ENCODE data around the gene SERPING1.

The SERPING1 gene

DNA sequence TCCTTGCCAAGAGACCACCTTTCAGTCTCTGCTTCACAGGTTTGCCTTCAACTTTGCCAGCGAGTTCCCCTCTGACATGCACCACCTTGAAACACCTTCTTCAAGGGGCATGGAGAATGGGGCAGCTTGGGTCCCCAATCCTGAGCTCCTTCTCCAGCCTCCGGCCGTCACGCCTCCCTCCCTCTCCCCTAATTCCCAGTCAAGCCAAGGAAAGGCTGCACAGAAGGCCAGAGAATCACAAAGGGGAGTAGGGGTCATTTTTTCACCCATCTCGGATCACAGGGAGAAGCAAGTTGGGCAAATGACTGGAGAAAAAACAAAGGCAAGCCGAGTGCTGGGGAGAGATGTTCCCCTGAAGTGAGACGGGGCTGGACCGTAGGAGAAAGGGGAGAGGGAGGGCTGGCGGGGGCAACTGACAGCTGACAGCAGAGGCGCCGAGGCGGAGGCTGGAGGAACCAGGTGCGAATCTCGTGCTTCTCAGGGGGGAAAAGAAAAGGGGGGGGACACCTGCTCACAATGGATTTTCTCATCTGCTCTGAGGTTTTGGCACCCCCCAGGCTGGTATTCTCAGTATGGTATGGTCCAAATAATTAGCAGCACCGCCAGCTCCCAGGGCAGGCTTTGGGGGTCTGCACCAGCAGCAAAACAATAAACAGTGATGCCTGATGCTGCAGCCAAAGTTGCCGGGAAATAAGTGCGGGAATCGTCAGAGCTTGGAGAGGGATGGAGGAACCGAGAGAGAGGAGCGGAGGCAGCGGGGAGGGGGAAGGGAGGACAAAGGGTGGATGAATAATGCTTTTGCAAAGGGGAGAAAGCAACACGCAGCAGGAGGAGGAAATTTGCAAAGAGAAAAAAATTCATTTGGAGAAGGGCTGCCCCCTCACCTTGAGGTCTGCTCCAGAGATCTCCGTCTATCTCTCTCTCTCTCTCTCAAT, 51.6 kb downstream of the SERPING1 start:
- TF ChIP-seq EP300 (IDR thresholded peaks at IDR 0.05; ENCODE audit: borderline replicate concordance), result no peak
- 0 out of 2 replicates have a peak, but pooled peaks have one; percentile 15 for TF ChIP-seq YY1 (IDR thresholded peaks at IDR 0.05; ENCODE audit: low read depth)

DNA sequence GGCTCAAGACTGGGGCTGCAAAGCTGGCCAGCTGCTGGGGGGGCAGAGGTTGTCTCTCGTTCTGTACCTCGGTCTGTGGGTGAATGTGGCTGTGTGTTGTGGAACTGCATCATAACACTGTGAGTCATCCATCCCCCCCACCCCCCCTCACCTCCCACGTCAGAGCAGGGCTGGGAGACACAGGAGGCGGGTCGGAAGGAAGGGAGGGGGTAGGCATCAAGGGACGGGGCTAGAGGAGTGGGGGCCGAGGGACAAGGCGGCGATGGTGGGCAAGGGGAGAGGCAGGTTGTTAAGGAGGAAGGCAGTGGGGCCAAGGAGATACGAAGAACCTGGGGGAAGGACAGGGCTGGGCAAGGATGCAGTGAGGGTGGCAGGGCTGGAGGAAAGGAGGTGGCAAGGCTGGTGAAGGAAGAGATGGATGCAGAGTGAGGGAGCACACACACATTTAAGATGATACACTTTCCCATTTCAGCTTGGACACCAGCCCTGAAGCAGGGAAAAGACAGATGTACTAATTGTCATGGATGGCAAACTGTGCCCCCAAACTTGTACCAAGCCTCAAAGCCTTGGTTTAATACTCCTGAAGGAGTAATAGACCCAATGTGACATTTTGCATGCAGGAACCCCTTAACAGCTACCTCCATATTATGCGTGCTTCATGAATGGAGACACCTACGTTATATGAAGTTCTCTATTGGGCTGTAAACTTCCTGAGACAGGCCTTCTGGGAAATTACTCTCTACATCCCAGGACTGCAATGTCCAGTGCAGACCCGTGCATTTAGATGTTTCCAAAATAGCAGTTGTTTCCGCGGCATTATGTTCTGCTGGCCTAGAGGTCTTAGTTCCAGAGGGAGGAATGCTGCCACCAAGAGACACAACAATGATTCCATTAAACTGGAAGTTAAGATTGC, 52.6 kb downstream of the SERPING1 start, which contains the start of gene YPEL4:
Gene YPEL4 (minus strand): TSS at position 87 of the 913 bp plus-strand sequence. CDS start 2,805 bp downstream, outside the sequence.
- TF ChIP-seq TEAD4 (IDR thresholded peaks at IDR 0.05) (0 out of 2 replicates have a peak, but pooled peaks have one; percentile 15), EGR1 (IDR thresholded peaks at IDR 0.05) (no peak), CREB1 (IDR thresholded peaks at IDR 0.05; ENCODE audit: low read depth) (peak; percentile 59)
- TF ChIP-seq, protein P1, sequence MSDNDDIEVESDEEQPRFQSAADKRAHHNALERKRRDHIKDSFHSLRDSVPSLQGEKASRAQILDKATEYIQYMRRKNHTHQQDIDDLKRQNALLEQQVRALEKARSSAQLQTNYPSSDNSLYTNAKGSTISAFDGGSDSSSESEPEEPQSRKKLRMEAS (IDR thresholded peaks at IDR 0.05), result no peak

GRCh38 chr11:57650739-57651090, 53.2 kb downstream of the SERPING1 start:
- TF ChIP-seq EGR1 (IDR thresholded peaks at IDR 0.05), result no peak
- TF ChIP-seq REST (IDR thresholded peaks at IDR 0.05; ENCODE audit: low read depth), result no peak
- TF ChIP-seq TCF12 (IDR thresholded peaks at IDR 0.05; ENCODE audit: low read depth), result no peak
- TF ChIP-seq FOXM1 (IDR thresholded peaks at IDR 0.05; ENCODE audit: borderline replicate concordance, low read depth), result no peak
- no peak for TF ChIP-seq TEAD4 (IDR thresholded peaks at IDR 0.05)
- no peak for TF ChIP-seq CEBPB (IDR thresholded peaks at IDR 0.05)
- TF ChIP-seq RAD21 (IDR thresholded peaks at IDR 0.05; ENCODE audit: low read depth), result no peak
- TF ChIP-seq, protein P2, sequence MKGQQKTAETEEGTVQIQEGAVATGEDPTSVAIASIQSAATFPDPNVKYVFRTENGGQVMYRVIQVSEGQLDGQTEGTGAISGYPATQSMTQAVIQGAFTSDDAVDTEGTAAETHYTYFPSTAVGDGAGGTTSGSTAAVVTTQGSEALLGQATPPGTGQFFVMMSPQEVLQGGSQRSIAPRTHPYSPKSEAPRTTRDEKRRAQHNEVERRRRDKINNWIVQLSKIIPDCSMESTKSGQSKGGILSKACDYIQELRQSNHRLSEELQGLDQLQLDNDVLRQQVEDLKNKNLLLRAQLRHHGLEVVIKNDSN (IDR thresholded peaks at IDR 0.05), result no peak
- TF ChIP-seq, protein P1 (IDR thresholded peaks at IDR 0.05), result no peak
- TF ChIP-seq CREB1 (IDR thresholded peaks at IDR 0.05; ENCODE audit: low read depth), result no peak
- TF ChIP-seq TAF1 (IDR thresholded peaks at IDR 0.05; ENCODE audit: low read depth), result no peak
- no peak for TF ChIP-seq EP300 (IDR thresholded peaks at IDR 0.05; ENCODE audit: borderline replicate concordance)
- no peak for TF ChIP-seq NFIC (IDR thresholded peaks at IDR 0.05)
- no peak for TF ChIP-seq ZBTB7A (IDR thresholded peaks at IDR 0.05; ENCODE audit: low read depth)
- TF ChIP-seq YY1 (IDR thresholded peaks at IDR 0.05; ENCODE audit: low read depth), result no peak

DNA sequence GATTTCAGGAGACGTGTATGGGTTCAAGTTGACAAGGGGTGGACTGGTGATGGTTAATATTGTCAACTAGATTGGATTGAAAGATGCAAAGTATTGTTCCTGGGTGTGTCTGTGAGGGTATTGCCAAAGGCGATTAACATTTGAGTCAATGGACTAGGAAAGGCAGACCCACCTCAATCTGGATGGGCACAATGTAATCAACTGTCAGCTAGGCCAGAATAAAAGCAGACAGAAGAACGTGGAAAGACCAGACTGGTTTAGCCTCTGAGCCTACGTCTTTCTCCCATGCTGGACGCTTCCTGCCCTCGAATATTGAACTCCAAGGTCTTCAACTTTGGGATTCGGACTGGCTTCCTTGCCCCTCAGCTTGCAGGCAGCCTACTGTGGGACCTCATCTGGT, 53.9 kb downstream of the SERPING1 start:
- TF ChIP-seq CEBPB (IDR thresholded peaks at IDR 0.05) (no peak), NFIC (IDR thresholded peaks at IDR 0.05) (no peak), TCF12 (IDR thresholded peaks at IDR 0.05; ENCODE audit: low read depth) (no peak), EP300 (IDR thresholded peaks at IDR 0.05; ENCODE audit: borderline replicate concordance) (no peak), REST (IDR thresholded peaks at IDR 0.05; ENCODE audit: low read depth) (no peak)
- TF ChIP-seq, protein P1 (IDR thresholded peaks at IDR 0.05), result no peak

DNA sequence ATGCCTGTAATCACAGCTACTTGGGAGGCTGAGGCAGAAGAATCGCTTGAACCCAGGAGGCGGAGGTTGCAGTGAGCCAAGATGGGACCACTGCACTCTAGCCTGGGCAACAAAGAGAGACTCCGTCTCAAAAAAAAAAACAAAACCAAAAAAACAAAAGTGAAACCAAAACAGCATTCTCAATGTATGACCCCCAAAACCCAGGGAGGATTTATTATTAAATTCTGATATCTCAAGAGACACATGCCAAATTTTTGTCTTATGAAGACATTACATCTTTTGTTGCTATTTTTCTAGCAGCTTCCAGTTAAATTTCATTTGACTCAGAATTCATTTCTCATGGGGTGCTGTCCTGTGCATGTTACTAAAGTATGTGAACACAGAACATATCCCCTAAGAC, 55.2 kb downstream of the SERPING1 start:
- TF ChIP-seq YY1 (IDR thresholded peaks at IDR 0.05; ENCODE audit: low read depth) (no peak), CEBPB (IDR thresholded peaks at IDR 0.05) (no peak), TAF1 (IDR thresholded peaks at IDR 0.05; ENCODE audit: low read depth) (no peak), RAD21 (IDR thresholded peaks at IDR 0.05; ENCODE audit: low read depth) (no peak)

DNA sequence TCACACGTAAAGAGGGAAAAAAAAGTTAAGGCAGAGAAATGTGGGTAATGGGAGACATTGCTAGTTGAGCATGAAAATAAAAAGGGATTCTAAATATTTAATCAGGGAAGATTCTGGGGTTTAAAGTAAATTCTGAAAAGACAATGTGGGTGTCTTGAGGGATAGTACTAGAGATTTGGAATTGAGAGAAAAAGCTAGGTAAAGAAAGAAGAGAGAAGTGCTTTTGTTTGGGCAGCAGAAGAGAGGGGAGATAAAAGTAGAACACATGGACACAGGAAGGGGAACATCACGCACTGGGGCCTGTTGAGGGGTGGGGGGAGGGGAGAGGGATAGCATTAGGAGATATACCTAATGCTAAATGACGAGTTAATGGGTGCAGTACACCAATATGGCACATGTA, 55.7 kb downstream of the SERPING1 start:
- TF ChIP-seq TAF1 (IDR thresholded peaks at IDR 0.05; ENCODE audit: low read depth) (no peak), ZBTB7A (IDR thresholded peaks at IDR 0.05; ENCODE audit: low read depth) (no peak), TCF12 (IDR thresholded peaks at IDR 0.05; ENCODE audit: low read depth) (no peak), YY1 (IDR thresholded peaks at IDR 0.05; ENCODE audit: low read depth) (no peak), REST (IDR thresholded peaks at IDR 0.05; ENCODE audit: low read depth) (no peak), EP300 (IDR thresholded peaks at IDR 0.05; ENCODE audit: borderline replicate concordance) (no peak), NFIC (IDR thresholded peaks at IDR 0.05) (no peak), FOXM1 (IDR thresholded peaks at IDR 0.05; ENCODE audit: borderline replicate concordance, low read depth) (no peak), TEAD4 (IDR thresholded peaks at IDR 0.05) (no peak), EGR1 (IDR thresholded peaks at IDR 0.05) (no peak), RAD21 (IDR thresholded peaks at IDR 0.05; ENCODE audit: low read depth) (no peak)
- TF ChIP-seq, protein P2 (IDR thresholded peaks at IDR 0.05), result no peak
- TF ChIP-seq, protein P1 (IDR thresholded peaks at IDR 0.05), result no peak

Measured in Ishikawa (cell line).